Tibial nerve (tissue), 4 donors: Measurements from ENCODE around the gene HECTD2.
"Not testable (repeated sequence)": the region's sequence is repeated elsewhere in the genome, so short reads cannot be mapped to it uniquely, and the experiment has no call there.

ENCODE experiments used
- CTCF ChIP-seq, 5 experiments: fragments of 200-600 bp in 3 of 5; fragments of 450-650 bp in 2 of 5; sonication (generic) in 3 of 5; IDR thresholded peaks; one replicate each; pipeline ENCODE4 v1.5.1; 2016 to 2019; ENCODE audit warnings: antibody characterized with exemption in 5 of 5, mild to moderate bottlenecking in 3 of 5, moderate library complexity in 2 of 5
- EP300 ChIP-seq, 2 donors: sonication (generic); formaldehyde crosslinking; IDR thresholded peaks; one replicate each; pipeline ENCODE4 v1.6.1; 2017; ENCODE audit warnings: antibody characterized with exemption in 2 of 2, mild to moderate bottlenecking in 1 of 2
- POLR2A ChIP-seq, 2 donors: fragments of 450-650 bp; IDR thresholded peaks; one replicate each; pipeline ENCODE4 v1.6.1; 2017; ENCODE audit warnings: antibody characterized with exemption in 2 of 2, mild to moderate bottlenecking in 2 of 2, moderate library complexity in 2 of 2

DNA sequence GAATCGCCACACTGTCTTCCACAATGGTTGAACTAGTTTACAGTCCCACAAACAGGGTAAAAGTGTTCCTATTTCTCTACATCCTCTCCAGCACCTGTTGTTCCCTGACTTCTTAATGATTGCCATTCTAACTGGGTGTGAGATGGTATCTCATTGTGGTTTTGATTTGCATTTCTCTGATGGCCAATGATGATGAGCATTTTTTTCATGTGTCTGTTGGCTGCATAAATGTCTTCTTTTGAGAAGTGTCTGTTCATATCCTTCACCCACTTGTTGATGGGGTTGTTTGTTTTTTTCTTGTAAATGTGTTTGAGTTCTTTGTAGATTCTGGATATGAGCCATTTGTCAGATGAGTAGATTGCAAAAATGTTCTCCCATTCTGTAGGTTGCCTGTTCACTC is 45.0 kb downstream of the HECTD2 start:
- TF ChIP-seq CTCF, POLR2A, EP300 (IDR thresholded peaks at IDR 0.05): not testable (repeated sequence)
